ENCODE data around the gene ITGB4.

ITGB4 gene

DNA sequence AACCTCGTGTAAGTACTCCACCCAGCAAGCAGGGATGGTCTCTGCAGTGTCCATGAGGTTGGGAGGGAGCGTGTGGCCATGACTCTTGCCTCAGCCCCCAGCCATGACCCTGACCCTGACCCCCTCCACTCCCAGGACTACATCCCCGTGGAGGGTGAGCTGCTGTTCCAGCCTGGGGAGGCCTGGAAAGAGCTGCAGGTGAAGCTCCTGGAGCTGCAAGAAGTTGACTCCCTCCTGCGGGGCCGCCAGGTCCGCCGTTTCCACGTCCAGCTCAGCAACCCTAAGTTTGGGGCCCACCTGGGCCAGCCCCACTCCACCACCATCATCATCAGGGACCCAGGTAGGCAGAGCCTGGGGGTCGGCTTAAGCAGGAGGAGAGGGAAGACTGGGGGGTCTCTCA, 27.4 kb downstream of the ITGB4 start:
- no peak overlapping the region for H3K27ac Mint-ChIP-seq

DNA sequence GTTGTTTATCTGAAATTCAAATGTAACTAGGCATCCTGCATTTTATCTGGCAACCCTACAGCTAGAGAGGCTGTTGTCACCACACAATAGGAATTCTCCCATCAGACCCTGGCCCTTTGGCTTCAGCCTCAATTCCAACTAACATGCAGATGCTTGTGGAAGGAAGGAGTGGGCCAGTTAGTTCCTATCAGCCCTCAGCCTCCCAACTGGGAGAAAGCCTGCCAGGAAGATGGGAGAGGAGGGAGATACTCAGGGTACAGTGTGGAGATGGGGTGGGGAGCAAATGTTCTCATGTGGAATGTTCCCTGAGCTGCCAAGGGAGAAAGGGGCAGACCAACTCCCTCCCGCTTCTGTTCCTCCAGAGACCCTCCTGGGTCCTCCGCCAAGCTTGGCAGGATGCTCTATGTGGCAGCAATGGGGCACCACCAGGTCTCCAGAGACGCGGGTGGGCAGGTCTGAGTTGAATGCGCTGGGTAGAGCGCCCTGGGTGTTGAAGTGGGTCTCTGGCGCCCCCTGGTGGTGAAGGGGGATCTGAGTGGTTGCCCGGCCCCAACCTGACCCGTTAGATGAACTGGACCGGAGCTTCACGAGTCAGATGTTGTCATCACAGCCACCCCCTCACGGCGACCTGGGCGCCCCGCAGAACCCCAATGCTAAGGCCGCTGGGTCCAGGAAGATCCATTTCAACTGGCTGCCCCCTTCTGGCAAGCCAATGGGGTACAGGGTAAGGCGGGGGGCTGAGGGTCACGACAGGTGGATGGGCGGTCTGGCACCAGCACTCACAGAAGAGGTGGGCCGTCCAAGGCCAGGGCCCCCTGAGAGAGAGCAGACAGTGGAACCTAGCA, 28.5 kb downstream of the ITGB4 start:
- Mint-ChIP-seq H3K27ac (no peak overlapping the region), H3K36me3 (ENCODE audit: low read depth) (no peaks in the 10 kb centered on the region), H3K9me3 (no peaks in the 10 kb centered on the region), H3K4me1 (ENCODE audit: low read depth) (peaks cover 15% of the 10 kb centered on the region), H3K4me3 (no peak overlapping the region), H3K27me3 (ENCODE audit: low read depth) (peaks cover 3% of the 10 kb centered on the region)
- DNase-seq (ENCODE audit: low spot score), result peak; percentile 83

More for the DNA sequence above, 27.4 kb downstream of the ITGB4 start:
- no peak for DNase-seq (ENCODE audit: low spot score)
- H3K4me1 Mint-ChIP-seq (ENCODE audit: low read depth), result peaks cover 12% of the 10 kb centered on the region
- H3K9me3 Mint-ChIP-seq, result no peaks in the 10 kb centered on the region
- H3K27me3 Mint-ChIP-seq (ENCODE audit: low read depth), result peaks cover 3% of the 10 kb centered on the region
- no peak overlapping the region for H3K4me3 Mint-ChIP-seq
- no peaks in the 10 kb centered on the region for H3K36me3 Mint-ChIP-seq (ENCODE audit: low read depth)

DNA sequence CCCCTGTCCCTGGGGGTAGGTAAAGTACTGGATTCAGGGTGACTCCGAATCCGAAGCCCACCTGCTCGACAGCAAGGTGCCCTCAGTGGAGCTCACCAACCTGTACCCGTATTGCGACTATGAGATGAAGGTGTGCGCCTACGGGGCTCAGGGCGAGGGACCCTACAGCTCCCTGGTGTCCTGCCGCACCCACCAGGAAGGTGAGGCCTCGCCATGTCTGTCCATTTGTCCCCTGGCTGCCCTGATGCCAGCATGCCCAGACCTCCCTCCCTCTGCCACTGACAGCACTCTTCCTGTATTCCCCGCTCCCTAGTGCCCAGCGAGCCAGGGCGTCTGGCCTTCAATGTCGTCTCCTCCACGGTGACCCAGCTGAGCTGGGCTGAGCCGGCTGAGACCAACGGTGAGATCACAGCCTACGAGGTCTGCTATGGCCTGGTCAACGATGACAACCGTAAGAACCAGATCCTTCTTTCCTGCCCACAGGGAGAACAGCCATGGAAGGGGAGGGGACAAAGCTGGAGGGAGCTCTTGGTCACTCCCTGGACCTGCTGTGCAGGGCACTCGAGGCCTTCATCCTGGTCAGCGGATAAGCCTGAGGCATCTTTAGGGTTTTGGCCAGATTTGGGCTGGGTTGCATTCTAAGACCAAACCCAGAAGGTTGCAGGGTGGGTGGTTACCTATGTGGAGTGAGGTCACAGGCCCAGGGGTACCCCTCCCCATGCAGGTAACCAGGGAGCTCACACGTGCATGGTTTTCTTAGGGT, 29.6 kb downstream of the ITGB4 start:
- Mint-ChIP-seq H3K27ac (no peak overlapping the region), H3K9me3 (no peaks in the 10 kb centered on the region), H3K36me3 (ENCODE audit: low read depth) (no peaks in the 10 kb centered on the region), H3K4me1 (ENCODE audit: low read depth) (peaks cover 17% of the 10 kb centered on the region), H3K4me3 (no peak overlapping the region), H3K27me3 (ENCODE audit: low read depth) (peaks cover 3% of the 10 kb centered on the region)
- no peak for DNase-seq (ENCODE audit: low spot score)

DNA sequence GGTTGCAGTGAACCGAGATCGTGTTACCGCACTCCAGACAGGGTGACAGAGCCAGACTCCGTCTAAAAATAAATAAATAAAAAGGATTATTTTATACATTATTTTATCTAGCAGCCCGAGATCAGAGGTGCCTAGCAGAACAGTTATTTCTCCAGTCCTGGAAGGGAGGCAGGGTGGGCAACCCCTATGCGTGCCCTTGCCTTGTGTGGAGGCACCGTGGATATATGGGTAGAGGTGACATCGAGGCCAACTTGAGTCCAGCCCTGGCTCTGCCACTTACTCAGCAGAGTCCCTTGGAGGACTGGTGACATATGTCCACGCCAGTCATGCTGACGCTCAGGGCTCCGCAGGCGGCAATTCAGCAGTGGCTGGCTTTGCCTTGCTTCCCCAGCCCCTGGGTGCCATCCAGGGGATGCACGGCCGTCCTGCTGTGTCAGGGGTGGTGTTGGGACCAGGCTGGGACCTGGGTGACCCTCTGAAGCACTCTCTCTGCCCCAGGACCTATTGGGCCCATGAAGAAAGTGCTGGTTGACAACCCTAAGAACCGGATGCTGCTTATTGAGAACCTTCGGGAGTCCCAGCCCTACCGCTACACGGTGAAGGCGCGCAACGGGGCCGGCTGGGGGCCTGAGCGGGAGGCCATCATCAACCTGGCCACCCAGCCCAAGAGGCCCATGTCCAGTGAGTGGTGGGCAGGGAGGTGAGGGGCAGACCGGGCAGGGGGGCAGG, 30.6 kb downstream of the ITGB4 start:
- DNase-seq (ENCODE audit: low spot score), result no peak
- no peak overlapping the region for H3K4me3 Mint-ChIP-seq
- H3K27ac Mint-ChIP-seq, result no peak overlapping the region
- no peaks in the 10 kb centered on the region for H3K9me3 Mint-ChIP-seq
- no peaks in the 10 kb centered on the region for H3K36me3 Mint-ChIP-seq (ENCODE audit: low read depth)
- H3K27me3 Mint-ChIP-seq (ENCODE audit: low read depth), result peaks cover 3% of the 10 kb centered on the region
- peaks cover 17% of the 10 kb centered on the region for H3K4me1 Mint-ChIP-seq (ENCODE audit: low read depth)

DNA sequence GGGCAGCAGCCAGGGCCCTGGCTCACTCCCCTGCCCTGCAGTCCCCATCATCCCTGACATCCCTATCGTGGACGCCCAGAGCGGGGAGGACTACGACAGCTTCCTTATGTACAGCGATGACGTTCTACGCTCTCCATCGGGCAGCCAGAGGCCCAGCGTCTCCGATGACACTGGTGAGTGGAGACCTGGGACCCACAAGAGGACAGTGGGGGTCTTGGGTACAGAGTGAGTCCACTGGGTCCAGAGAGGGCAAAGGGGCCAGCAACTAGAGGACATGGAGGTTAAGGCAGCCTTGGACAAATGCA, 31.1 kb downstream of the ITGB4 start:
- Mint-ChIP-seq H3K4me1 (ENCODE audit: low read depth) (peaks cover 17% of the 10 kb centered on the region), H3K4me3 (no peak overlapping the region), H3K27me3 (ENCODE audit: low read depth) (peaks cover 3% of the 10 kb centered on the region), H3K36me3 (ENCODE audit: low read depth) (no peaks in the 10 kb centered on the region), H3K27ac (no peak overlapping the region), H3K9me3 (no peaks in the 10 kb centered on the region)
- no peak for DNase-seq (ENCODE audit: low spot score)

DNA sequence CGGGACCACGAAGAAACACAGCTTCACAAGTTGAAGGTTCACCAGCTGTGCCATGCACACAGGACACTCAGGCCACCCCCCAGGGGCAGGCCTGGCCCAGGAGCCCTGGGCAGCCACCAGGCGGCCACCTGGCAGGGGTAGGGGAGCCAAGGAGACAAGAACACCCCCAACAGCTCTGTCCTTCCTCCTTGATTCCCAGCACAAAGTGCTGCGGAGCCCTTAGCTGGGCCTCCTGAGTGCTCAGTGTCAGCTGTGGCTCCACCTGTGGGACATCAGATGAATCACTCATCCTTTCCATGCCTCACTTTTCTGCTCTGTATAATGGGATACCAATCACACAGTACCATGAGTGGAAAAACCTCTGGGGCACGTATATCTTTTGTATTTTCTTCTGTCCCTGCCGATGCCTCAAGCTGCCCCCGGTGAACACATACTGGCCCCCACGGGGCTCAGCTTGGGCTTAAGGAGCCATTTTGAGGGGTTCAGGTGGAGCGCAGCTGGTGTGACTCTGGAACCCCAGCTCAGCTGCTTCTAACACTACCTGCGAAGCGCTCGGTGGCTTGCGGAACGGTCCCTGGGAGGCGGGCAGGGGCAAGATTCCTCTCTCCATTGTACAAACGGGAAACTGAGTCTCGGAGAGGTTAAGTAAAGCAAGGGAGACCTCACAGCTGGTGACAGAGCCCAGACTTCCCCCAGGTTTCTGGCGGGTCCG, 31.7 kb downstream of the ITGB4 start:
- Mint-ChIP-seq H3K4me1 (ENCODE audit: low read depth) (peaks cover 14% of the 10 kb centered on the region), H3K36me3 (ENCODE audit: low read depth) (no peaks in the 10 kb centered on the region), H3K27me3 (ENCODE audit: low read depth) (no peaks in the 10 kb centered on the region), H3K4me3 (peak overlapping the region; percentile 63), H3K27ac (no peak overlapping the region), H3K9me3 (no peaks in the 10 kb centered on the region)
- DNase-seq (ENCODE audit: low spot score), result no peak

DNA sequence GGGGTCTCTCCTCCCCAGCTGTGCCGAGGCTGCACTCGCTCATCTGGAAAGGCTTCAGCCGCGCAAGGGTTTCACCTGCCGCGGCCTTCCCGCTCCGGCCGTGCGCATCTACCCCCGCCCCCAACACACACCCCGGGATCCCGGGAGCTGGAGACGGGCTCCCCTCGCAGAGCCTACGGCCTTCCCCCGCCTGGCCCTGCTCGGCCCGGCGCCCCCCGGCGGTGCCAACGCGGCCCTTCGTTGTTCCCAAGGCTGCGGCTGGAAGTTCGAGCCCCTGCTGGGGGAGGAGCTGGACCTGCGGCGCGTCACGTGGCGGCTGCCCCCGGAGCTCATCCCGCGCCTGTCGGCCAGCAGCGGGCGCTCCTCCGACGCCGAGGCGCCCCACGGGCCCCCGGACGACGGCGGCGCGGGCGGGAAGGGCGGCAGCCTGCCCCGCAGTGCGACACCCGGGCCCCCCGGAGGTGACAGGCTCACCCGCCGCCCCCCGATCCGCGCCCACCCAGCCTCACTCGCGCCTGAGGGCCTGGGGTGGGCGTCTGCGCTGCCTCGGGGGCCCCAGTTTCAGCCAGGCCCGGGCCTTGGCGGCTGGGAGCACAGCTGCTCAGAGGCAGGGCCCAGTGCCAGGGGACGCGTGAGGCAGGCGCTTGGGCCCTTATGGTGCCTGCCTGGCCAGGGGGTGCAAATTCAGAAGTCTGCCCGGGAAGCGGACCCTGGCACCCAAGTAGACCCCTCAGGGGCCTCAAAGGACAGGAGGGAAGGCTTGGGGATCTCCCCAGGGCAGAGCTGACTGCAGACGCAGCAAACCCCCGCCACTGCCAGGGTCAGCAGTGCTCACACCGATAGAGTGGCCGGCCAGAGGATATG, 32.5 kb downstream of the ITGB4 start:
- peak; percentile 75 for DNase-seq (ENCODE audit: low spot score)
- H3K27ac Mint-ChIP-seq, result no peak overlapping the region
- H3K4me1 Mint-ChIP-seq (ENCODE audit: low read depth), result peaks cover 14% of the 10 kb centered on the region
- no peaks in the 10 kb centered on the region for H3K9me3 Mint-ChIP-seq
- H3K4me3 Mint-ChIP-seq, result peak overlapping the region; percentile 63
- H3K27me3 Mint-ChIP-seq (ENCODE audit: low read depth), result no peaks in the 10 kb centered on the region
- no peaks in the 10 kb centered on the region for H3K36me3 Mint-ChIP-seq (ENCODE audit: low read depth)

DNA sequence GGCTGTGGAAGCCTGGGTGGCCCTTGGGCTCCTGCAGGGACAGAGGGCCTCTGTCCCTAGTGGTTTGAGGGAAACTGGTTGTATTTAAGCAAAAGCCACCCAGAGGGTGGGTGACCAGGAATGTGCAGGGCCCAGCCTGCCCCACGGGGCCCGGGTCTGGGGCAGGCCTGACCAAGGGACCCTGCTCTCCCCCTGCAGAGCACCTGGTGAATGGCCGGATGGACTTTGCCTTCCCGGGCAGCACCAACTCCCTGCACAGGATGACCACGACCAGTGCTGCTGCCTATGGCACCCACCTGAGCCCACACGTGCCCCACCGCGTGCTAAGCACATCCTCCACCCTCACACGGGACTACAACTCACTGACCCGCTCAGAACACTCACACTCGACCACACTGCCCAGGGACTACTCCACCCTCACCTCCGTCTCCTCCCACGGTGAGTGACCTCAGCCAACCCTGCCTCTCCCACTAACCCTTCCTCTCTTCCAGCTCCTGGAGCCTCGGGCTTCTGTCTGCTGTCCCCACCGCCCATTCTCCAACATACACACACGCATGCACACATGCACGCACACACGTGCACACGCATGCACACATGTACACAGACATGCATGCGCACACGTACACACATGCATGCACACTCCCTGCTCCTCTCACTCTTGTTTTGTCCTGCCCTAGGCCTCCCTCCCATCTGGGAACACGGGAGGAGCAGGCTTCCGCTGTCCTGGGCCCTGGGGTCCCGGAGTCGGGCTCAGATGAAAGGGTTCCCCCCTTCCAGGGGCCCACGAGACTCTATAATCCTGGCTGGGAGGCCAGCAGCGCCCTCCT, 33.3 kb downstream of the ITGB4 start:
- Mint-ChIP-seq H3K4me3 (peak overlapping the region; percentile 71), H3K9me3 (no peaks in the 10 kb centered on the region), H3K27ac (peak overlapping the region; percentile 27), H3K27me3 (ENCODE audit: low read depth) (no peaks in the 10 kb centered on the region), H3K36me3 (ENCODE audit: low read depth) (no peaks in the 10 kb centered on the region), H3K4me1 (ENCODE audit: low read depth) (peaks cover 14% of the 10 kb centered on the region)
- no peak for DNase-seq (ENCODE audit: low spot score)

DNA sequence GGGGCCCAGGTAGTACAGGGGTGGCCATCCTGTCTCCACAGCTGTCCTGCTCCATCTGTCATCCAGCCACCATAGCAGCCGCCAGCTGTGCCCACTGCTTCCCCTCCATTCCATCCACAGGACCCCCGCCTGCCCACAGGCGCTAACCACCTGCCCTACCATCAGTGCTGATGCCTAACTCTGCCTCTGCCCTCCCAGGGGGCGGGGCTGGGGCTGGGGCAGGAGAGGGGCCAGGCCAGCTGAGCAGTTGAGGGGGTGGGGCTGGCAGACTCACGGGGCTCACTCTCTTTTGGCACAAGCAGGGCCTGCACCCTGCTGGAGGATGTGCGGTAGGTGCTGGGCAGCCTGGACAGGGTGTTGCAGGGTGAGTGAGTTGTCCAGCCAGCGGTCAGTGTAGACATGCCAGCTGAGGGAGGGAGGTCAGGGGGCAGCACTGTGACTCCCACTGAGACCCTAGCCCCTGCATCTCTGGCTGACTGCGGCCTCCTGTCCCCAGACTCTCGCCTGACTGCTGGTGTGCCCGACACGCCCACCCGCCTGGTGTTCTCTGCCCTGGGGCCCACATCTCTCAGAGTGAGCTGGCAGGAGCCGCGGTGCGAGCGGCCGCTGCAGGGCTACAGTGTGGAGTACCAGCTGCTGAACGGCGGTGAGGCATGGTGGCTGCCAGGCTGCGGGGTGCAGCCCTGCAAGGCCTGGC, 34.1 kb downstream of the ITGB4 start:
- H3K27ac Mint-ChIP-seq, result no peak overlapping the region
- H3K4me3 Mint-ChIP-seq, result peak overlapping the region; percentile 71
- H3K9me3 Mint-ChIP-seq, result no peaks in the 10 kb centered on the region
- no peaks in the 10 kb centered on the region for H3K27me3 Mint-ChIP-seq (ENCODE audit: low read depth)
- no peak for DNase-seq (ENCODE audit: low spot score)
- no peaks in the 10 kb centered on the region for H3K36me3 Mint-ChIP-seq (ENCODE audit: low read depth)
- peaks cover 9% of the 10 kb centered on the region for H3K4me1 Mint-ChIP-seq (ENCODE audit: low read depth)

DNA sequence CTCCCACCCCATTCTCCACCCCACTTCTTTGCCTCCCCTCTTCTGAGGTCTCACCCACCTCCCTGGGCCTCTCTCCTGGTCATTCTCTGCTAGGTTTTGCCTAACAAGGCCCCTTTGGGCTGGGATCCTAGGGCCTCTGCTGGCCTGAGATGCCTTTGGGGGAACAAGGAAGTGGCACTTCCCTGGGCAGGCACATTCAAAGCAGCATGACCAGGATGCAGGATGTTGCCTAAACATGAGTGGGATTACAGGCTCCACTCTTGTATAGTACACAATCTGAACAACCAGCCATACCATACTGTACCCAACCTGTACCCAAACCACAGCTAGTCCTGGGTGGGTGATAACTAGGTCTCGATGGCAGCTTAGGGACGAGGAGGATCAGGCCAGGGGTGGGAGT, 34.7 kb downstream of the ITGB4 start:
- H3K27ac Mint-ChIP-seq, result no peak overlapping the region
- peaks cover 9% of the 10 kb centered on the region for H3K4me1 Mint-ChIP-seq (ENCODE audit: low read depth)
- DNase-seq (ENCODE audit: low spot score), result no peak
- H3K36me3 Mint-ChIP-seq (ENCODE audit: low read depth), result no peaks in the 10 kb centered on the region
- H3K9me3 Mint-ChIP-seq, result no peaks in the 10 kb centered on the region
- no peak overlapping the region for H3K4me3 Mint-ChIP-seq
- no peaks in the 10 kb centered on the region for H3K27me3 Mint-ChIP-seq (ENCODE audit: low read depth)

DNA sequence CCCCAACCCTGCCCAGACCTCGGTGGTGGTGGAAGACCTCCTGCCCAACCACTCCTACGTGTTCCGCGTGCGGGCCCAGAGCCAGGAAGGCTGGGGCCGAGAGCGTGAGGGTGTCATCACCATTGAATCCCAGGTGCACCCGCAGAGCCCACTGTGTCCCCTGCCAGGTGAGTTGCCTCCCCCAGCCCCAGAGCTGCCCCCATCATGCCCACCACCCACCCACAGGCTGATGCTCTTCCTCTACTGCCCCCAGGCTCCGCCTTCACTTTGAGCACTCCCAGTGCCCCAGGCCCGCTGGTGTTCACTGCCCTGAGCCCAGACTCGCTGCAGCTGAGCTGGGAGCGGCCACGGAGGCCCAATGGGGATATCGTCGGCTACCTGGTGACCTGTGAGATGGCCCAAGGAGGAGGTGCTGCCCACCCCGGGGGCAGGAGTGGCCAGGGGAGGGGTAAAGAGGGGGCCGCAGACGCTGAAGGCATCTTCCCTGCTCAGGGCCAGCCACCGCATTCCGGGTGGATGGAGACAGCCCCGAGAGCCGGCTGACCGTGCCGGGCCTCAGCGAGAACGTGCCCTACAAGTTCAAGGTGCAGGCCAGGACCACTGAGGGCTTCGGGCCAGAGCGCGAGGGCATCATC, 35.3 kb downstream of the ITGB4 start:
- Mint-ChIP-seq H3K4me1 (ENCODE audit: low read depth) (peaks cover 9% of the 10 kb centered on the region), H3K9me3 (no peaks in the 10 kb centered on the region), H3K4me3 (no peak overlapping the region), H3K27me3 (ENCODE audit: low read depth) (no peaks in the 10 kb centered on the region), H3K27ac (no peak overlapping the region), H3K36me3 (ENCODE audit: low read depth) (no peaks in the 10 kb centered on the region)
- no peak for DNase-seq (ENCODE audit: low spot score)
